ENCODE measurements around the gene CSRNP3.
"Not testable (repeated sequence)": the region's sequence is repeated elsewhere in the genome, so short reads cannot be mapped to it uniquely, and the experiment has no call there.

Gene CSRNP3

GRCh38 chr2:165637396-165637795, 167.9 kb downstream of the CSRNP3 start:
- no peak for ATAC-seq

- no peak for ATAC-seq
These were observed 170.0 kb downstream of the CSRNP3 start for GRCh38 chr2:165639504-165639903.

GRCh38 chr2:165640247-165640929, 170.9 kb downstream of the CSRNP3 start:
- ATAC-seq = no peak

GRCh38 chr2:165645930-165646831, 176.7 kb downstream of the CSRNP3 start:
- no peak for ATAC-seq

GRCh38 chr2:165647409-165647808, 177.9 kb downstream of the CSRNP3 start:
- no peak for ATAC-seq

- no peak for ATAC-seq
These were observed 179.3 kb downstream of the CSRNP3 start for GRCh38 chr2:165648801-165649200.

- ATAC-seq = no peak
These were observed 181.7 kb downstream of the CSRNP3 start for GRCh38 chr2:165651233-165651632.

- ATAC-seq = no peak
These were observed 186.2 kb downstream of the CSRNP3 start for GRCh38 chr2:165655661-165656060.

- ATAC-seq = no peak
These were observed 190.9 kb downstream of the CSRNP3 start for GRCh38 chr2:165660361-165660760.

GRCh38 chr2:165662720-165663119, 193.2 kb downstream of the CSRNP3 start:
- ATAC-seq = no peak

- ATAC-seq = no peak
These were observed 196.1 kb downstream of the CSRNP3 start for GRCh38 chr2:165665614-165666013.

GRCh38 chr2:165666073-165666472, 196.6 kb downstream of the CSRNP3 start:
- ATAC-seq = not testable (repeated sequence)

GRCh38 chr2:165666605-165667004, 197.1 kb downstream of the CSRNP3 start:
- no peak for ATAC-seq

- ATAC-seq = no peak
These were observed 197.9 kb downstream of the CSRNP3 start for GRCh38 chr2:165667375-165667774.

GRCh38 chr2:165674780-165675179, 205.3 kb downstream of the CSRNP3 start:
- no peak for ATAC-seq

- ATAC-seq = no peak
These were observed 206.1 kb downstream of the CSRNP3 start for GRCh38 chr2:165675551-165675968.

- ATAC-seq = no peak
These were observed 209.4 kb downstream of the CSRNP3 start for GRCh38 chr2:165678882-165679281.

- ATAC-seq = no peak
These were observed 210.1 kb downstream of the CSRNP3 start for GRCh38 chr2:165679621-165680020.

- ATAC-seq = no peak
These were observed 212.3 kb downstream of the CSRNP3 start for GRCh38 chr2:165681841-165682240.

- no peak for ATAC-seq
These were observed 213.0 kb downstream of the CSRNP3 start for GRCh38 chr2:165682546-165682945.

GRCh38 chr2:165686800-165687199, 217.3 kb downstream of the CSRNP3 start:
- no peak for ATAC-seq

GRCh38 chr2:165687426-165688002, 218.0 kb downstream of the CSRNP3 start:
- no peak for ATAC-seq

GRCh38 chr2:165691615-165692014, 222.1 kb downstream of the CSRNP3 start:
- ATAC-seq = no peak

- ATAC-seq = no peak
These were observed 223.4 kb downstream of the CSRNP3 start for GRCh38 chr2:165692906-165693305.

Data from activated CD4-positive, CD25-positive, alpha-beta regulatory T cell treated with anti-CD3 and anti-CD28 coated beads, Interleukin-2, amount 50 U/mL, for 24 hours (primary cell).